A549 (cell line): ENCODE results near the gene CHRNA1. TPM values are rescaled to one million over a fixed set of nuclear protein-coding genes. Genes with fewer than 3 reads are reported as not detected.
A peak's percentile ranks its signal among the peaks of the same experiment; 100 is the strongest.

Experiments
- ATAC-seq, 2 experiments: fragments of 200-7000 bp in 1 of 2; fragments of >200 bp in 1 of 2; cut with Nextera tagmentation in 1 of 2; cut with Tn5 transposase in 1 of 2; 3 replicates each; pipeline versions ENCODE4 v1.8.0 to v1.9.1; 2018 to 2020; ENCODE audit warnings: mild to moderate bottlenecking in 1 of 2, moderate library complexity in 1 of 2
- CTCF ChIA-PET: fragments of 300-600 bp; sonication (Branson Sonifier 250); formaldehyde crosslinking; extraction: SDS; loops from one replicate; lab custom pipeline; 2021; ENCODE audit warnings: antibody characterized with exemption, inconsistent platforms; lab: Yijun Ruan, JAX
- POLR2A ChIA-PET: fragments of 350-600 bp; formaldehyde crosslinking; extraction: SDS; loops from one replicate; lab custom pipeline; 2021; ENCODE audit warnings: antibody characterized with exemption, inconsistent platforms; lab: Yijun Ruan, JAX
- DNase-seq, 2 experiments: peaks; one replicate each; pipeline versions ENCODE4 v3.0.0 to v3.0.0-alpha.2; 2011 to 2016; ENCODE audit warnings: low read depth in 1 of 2, low spot score in 1 of 2
- FAIRE-seq: peaks from 2 replicates; lab custom pipeline; 2011; peaks lifted over from hg19 to GRCh38; lab: Jason Lieb, UNC
- H3K27ac ChIP-seq, 2 experiments: fragments of >200 bp; sonication (Bioruptor Twin); formaldehyde crosslinking; 3 replicates each; pipeline ENCODE4 v1.5.1; 2016 to 2017
- H3K4me1 ChIP-seq: fragments of >200 bp; sonication (Bioruptor Twin); formaldehyde crosslinking; 3 replicates; pipeline ENCODE4 v1.6.1; 2016
- H3K4me2 ChIP-seq: fragments of >200 bp; sonication (Bioruptor Twin); formaldehyde crosslinking; 3 replicates; pipeline ENCODE4 v1.6.1; 2016
- H3K4me3 ChIP-seq: fragments of >200 bp; sonication (Bioruptor Twin); formaldehyde crosslinking; 3 replicates; pipeline ENCODE4 v1.5.1; 2016
- H3K9me3 ChIP-seq: fragments of >200 bp; sonication (Bioruptor Twin); formaldehyde crosslinking; 3 replicates; pipeline ENCODE4 v1.6.1; 2016
- BHLHE40 ChIP-seq: IDR thresholded peaks from 2 replicates; pipeline ENCODE4 v1.6.1; 2012; ENCODE audit warnings: low read depth, low read length, inconsistent platforms
- CBX8 ChIP-seq: fragments of 200-600 bp; sonication (generic); IDR thresholded peaks from 2 replicates; pipeline ENCODE4 v1.6.1; 2016
- CEBPB ChIP-seq, 2 experiments: fragments of >200 bp in 1 of 2; sonication (Bioruptor Twin) in 1 of 2; formaldehyde crosslinking in 1 of 2; IDR thresholded peaks; 2 replicates each; pipeline ENCODE4 v1.6.1; 2012 to 2016
- CHD2 ChIP-seq: fragments of 150-350 bp; IDR thresholded peaks from 2 replicates; pipeline ENCODE4 v1.6.1; 2014; ENCODE audit warnings: low read length; ENCODE audit not compliant: partially characterized antibody
- CHD4 ChIP-seq: fragments of 200-600 bp; sonication (generic); IDR thresholded peaks from 2 replicates; pipeline ENCODE4 v1.6.1; 2016; ENCODE audit warnings: antibody characterized with exemption, mild to moderate bottlenecking, borderline replicate concordance
- ELK1 ChIP-seq: fragments of 150-350 bp; IDR thresholded peaks from 2 replicates; pipeline ENCODE4 v1.6.1; 2014; ENCODE audit warnings: low read depth, mild to moderate bottlenecking, low read length
- FOXS1 ChIP-seq: fragments of 250-450 bp; sonication (Bioruptor Pico); IDR thresholded peaks from 2 replicates; pipeline ENCODE4 v1.5.0; 2020; ENCODE audit warnings: mild to moderate bottlenecking, moderate library complexity
- HDAC2 ChIP-seq: fragments of 200-600 bp; sonication (generic); IDR thresholded peaks from 2 replicates; pipeline ENCODE4 v1.6.1; 2016
- HES2 ChIP-seq: fragments of >200 bp; sonication (Bioruptor Twin); formaldehyde crosslinking; IDR thresholded peaks from 2 replicates; pipeline ENCODE4 v1.6.1; 2016
- HMGXB4 ChIP-seq: fragments of 250-450 bp; sonication (Bioruptor Pico); IDR thresholded peaks from 2 replicates; pipeline ENCODE4 v1.5.0; 2021; ENCODE audit warnings: mild to moderate bottlenecking, moderate library complexity, borderline replicate concordance
- HOXB13 ChIP-seq: fragments of 250-450 bp; sonication (Bioruptor Pico); IDR thresholded peaks from 2 replicates; pipeline ENCODE4 v1.5.0; 2020; ENCODE audit warnings: low read depth, mild to moderate bottlenecking, moderate library complexity
- HOXB5 ChIP-seq: fragments of 250-450 bp; sonication (Bioruptor Pico); IDR thresholded peaks from 2 replicates; pipeline ENCODE4 v1.5.0; 2020; ENCODE audit warnings: mild to moderate bottlenecking, moderate library complexity
- JUNB ChIP-seq: fragments of >200 bp; sonication (Bioruptor Twin); formaldehyde crosslinking; IDR thresholded peaks from 2 replicates; pipeline ENCODE4 v1.6.1; 2016
- MAX ChIP-seq: IDR thresholded peaks from 2 replicates; pipeline ENCODE4 v1.6.1; 2012
- MAZ ChIP-seq: fragments of 150-350 bp; IDR thresholded peaks from 2 replicates; pipeline ENCODE4 v1.6.1; 2014; ENCODE audit warnings: antibody characterized with exemption, low read depth, low read length, borderline replicate concordance
- MYC ChIP-seq: IDR thresholded peaks from 2 replicates; pipeline ENCODE4 v1.6.1; 2012; ENCODE audit warnings: mild to moderate bottlenecking, inconsistent platforms, low read length, improper control_type of control experiment, borderline replicate concordance
- NPAS2 ChIP-seq: fragments of 250-450 bp; sonication (Bioruptor Pico); IDR thresholded peaks from 2 replicates; pipeline ENCODE4 v1.8.0; 2022; ENCODE audit warnings: mild to moderate bottlenecking, moderate library complexity, borderline replicate concordance
- RARB ChIP-seq: fragments of 250-450 bp; sonication (Bioruptor Pico); IDR thresholded peaks from 2 replicates; pipeline ENCODE4 v1.8.0; 2021; ENCODE audit warnings: mild to moderate bottlenecking, moderate library complexity
- REST ChIP-seq: fragments of 200-600 bp; sonication (generic); IDR thresholded peaks from 2 replicates; pipeline ENCODE4 v1.6.1; 2016; ENCODE audit warnings: antibody characterized with exemption, mild to moderate bottlenecking, moderate library complexity
- SMC3 ChIP-seq: fragments of >200 bp; sonication (Bioruptor Twin); formaldehyde crosslinking; IDR thresholded peaks from 3 replicates; pipeline ENCODE4 v1.6.1; 2018; ENCODE audit warnings: inconsistent platforms
- USF2 ChIP-seq: fragments of 450-650 bp; IDR thresholded peaks from 2 replicates; pipeline ENCODE4 v1.6.1; 2014; ENCODE audit warnings: antibody characterized with exemption
- ZC3H11A ChIP-seq: fragments of 450-650 bp; IDR thresholded peaks from 2 replicates; pipeline ENCODE4 v1.6.1; 2014; ENCODE audit warnings: antibody characterized with exemption, mild to moderate bottlenecking
- ZFP36 ChIP-seq: fragments of 450-650 bp; IDR thresholded peaks from 2 replicates; pipeline ENCODE4 v1.6.1; 2014; ENCODE audit warnings: borderline replicate concordance; ENCODE audit not compliant: partially characterized antibody
- ZSCAN20 ChIP-seq: fragments of 250-450 bp; sonication (Bioruptor Pico); IDR thresholded peaks from 2 replicates; pipeline ENCODE4 v1.8.0; 2022; ENCODE audit warnings: mild to moderate bottlenecking, moderate library complexity
- WGBS: methylation state at CpG from one replicate; pipeline ENCODE4 v1.1.6; 2017; ENCODE audit errors: missing lambda C conversion rate; 5-methylcytosine and 5-hydroxymethylcytosine counted together
- polyA plus RNA-seq, 4 experiments: library from polyadenylated mRNA; depleted of rRNA in 3 of 4; stranded (reverse); fragments of >200 nt; fragmentation: RNase III in 1 of 4; extraction: RNeasy Plus Mini Kit Qiagen cat#74134 plus additional on column Dnase treatment in 1 of 4; gene quantifications; 2 replicates in 3 of 4; 3 replicates in 1 of 4; pipeline ENCODE4 v1.2.3, GENCODE V29; 2011 to 2017

Gene CHRNA1
- polyA plus RNA-seq, 2 of the 4 experiments (the other 2 are of a cell fraction), result not detected

- no peak for ATAC-seq
- no peak for DNase-seq
- Histone ChIP-seq H3K4me2 (no peak overlapping the region), H3K9me3 (no peaks in the 10 kb centered on the region), H3K27ac (no peak overlapping the region), H3K4me1 (peaks cover 9% of the 10 kb centered on the region; the same call in 1 of the 3 replicates)
- 80% methylated on average over 8 of the region's 8 CpGs for WGBS
- ChIA-PET POLR2A (no interaction called here), CTCF (interaction anchor here (0.8 to 3.3 kb wide), 4 partner anchors 8 to 194 kb away, joined by 3 to 17 read pairs (median 3); no protein-coding TSS in a partner anchor)
- FAIRE-seq, result no peak
- TF ChIP-seq HOXB5 (no peak), ZFP36 (no peak), ELK1 (no peak), ZC3H11A (no peak), ZSCAN20 (no peak), REST (no peak), CBX8 (no peak), CEBPB (IDR thresholded peaks at IDR 0.05) (no peak), CHD4 (no peak)
- TF ChIP-seq, all 56 proteins: peak for 0
- no peak overlapping the region for H3K4me3 ChIP-seq
Observed at GRCh38 chr2:174791020-174791419, 26.7 kb upstream of the CHRNA1 start.

- H3K4me2 ChIP-seq, result peak overlapping the region; percentile 35; the same call in 1 of the 3 replicates
- no peak overlapping the region for H3K4me3 ChIP-seq
- WGBS, result 88% methylated on average over 16 of the region's 16 CpGs
- no peaks in the 10 kb centered on the region for H3K9me3 ChIP-seq
- DNase-seq, result no peak
- ATAC-seq, result no peak; a peak in 1 of 6 replicates
- POLR2A ChIA-PET, result no interaction called here
- CTCF ChIA-PET, result interaction anchor here (1.6 to 3.3 kb wide), 3 partner anchors 17 to 196 kb away, joined by 3 to 17 read pairs (median 6); no protein-coding TSS in a partner anchor
- peak overlapping the region in 1 of 2 experiments; percentile 41; a peak in 1 of 6 replicates for H3K27ac ChIP-seq
- FAIRE-seq, result no peak
- no peak for TF ChIP-seq SMC3
- TF ChIP-seq HDAC2, result no peak
- TF ChIP-seq NPAS2 (CRISPR knock-in tag), result no peak
- H3K4me1 ChIP-seq, result peaks cover 9% of the 10 kb centered on the region; the same call in 1 of the 3 replicates
Observed at GRCh38 chr2:174789001-174789400, 24.7 kb upstream of the CHRNA1 start.

GRCh38 chr2:174788291-174788929 lies 24.1 kb upstream of the CHRNA1 start:
- Histone ChIP-seq H3K9me3 (no peaks in the 10 kb centered on the region), H3K27ac (peak overlapping the region in 1 of 2 experiments; percentile 50; a peak in 3 of 6 replicates), H3K4me3 (no peak overlapping the region), H3K4me1 (peaks cover 9% of the 10 kb centered on the region; the same call in 1 of the 3 replicates), H3K4me2 (peak overlapping the region; percentile 35; the same call in 2 of the 3 replicates)
- DNase-seq (peak in 1 of 2 experiments; percentile 40), FAIRE-seq (no peak), ATAC-seq (peak; percentile 64 to 74; a peak in 3 of 6 replicates)
- ChIA-PET CTCF (interaction anchor here (1.6 to 3.3 kb wide), 3 partner anchors 17 to 197 kb away, joined by 3 to 17 read pairs (median 6); no protein-coding TSS in a partner anchor), POLR2A (interaction anchor here (0.6 kb wide), 1 partner anchor 172 kb away, joined by 3 read pairs; no protein-coding TSS in a partner anchor)
- WGBS, result 64% methylated on average over 11 of the region's 15 CpGs
- no peak for TF ChIP-seq HOXB13 (CRISPR knock-in tag)
- no peak for TF ChIP-seq HMGXB4 (CRISPR knock-in tag)
- no peak for TF ChIP-seq FOXS1
- TF ChIP-seq ZSCAN20, result no peak
- TF ChIP-seq MAZ, result no peak
- no peak for TF ChIP-seq BHLHE40
- TF ChIP-seq HES2, result no peak
- TF ChIP-seq CBX8, result no peak
- TF ChIP-seq JUNB, result no peak
- TF ChIP-seq CHD4, result no peak
- TF ChIP-seq RARB (CRISPR knock-in tag), result no peak
- no peak for TF ChIP-seq CHD2
- TF ChIP-seq HOXB5, result no peak
- TF ChIP-seq USF2, result no peak
- TF ChIP-seq MAX, result no peak
- no peak for TF ChIP-seq MYC
